Ramos (cell line): ENCODE measurements around the gene DDX39A.

Source experiments
- in situ Hi-C: fragments of 300-500 bp; cut with MboI; formaldehyde crosslinking; loops from one replicate; pipeline ENCODE4 v1.14.3; 2022; ENCODE audit warnings: low sequenced_read_pairs; ENCODE audit not compliant: unreplicated experiment

The DDX39A gene

GRCh38 chr19:14370169-14370939 lies 48.8 kb downstream of the DDX39A start:
- in situ Hi-C loops, result no loop called here

GRCh38 chr19:14369399-14370168 lies 49.6 kb downstream of the DDX39A start:
- in situ Hi-C loops, result no loop called here

GRCh38 chr19:14368011-14368513 lies 51.1 kb downstream of the DDX39A start:
- in situ Hi-C loops, result no loop called here

GRCh38 chr19:14367016-14367415 lies 52.1 kb downstream of the DDX39A start:
- in situ Hi-C loops, result no loop called here

- in situ Hi-C loops, result no loop called here
These were observed 52.6 kb downstream of the DDX39A start for GRCh38 chr19:14366529-14366928.

- in situ Hi-C loops, result loop anchor here (5.0 kb wide), 1 partner anchor 43 kb away; no protein-coding TSS in a partner anchor
These were observed 55.1 kb downstream of the DDX39A start for GRCh38 chr19:14364098-14364443.

- in situ Hi-C loops, result loop anchor here (5.0 kb wide), 1 partner anchor 44 kb away; no protein-coding TSS in a partner anchor
These were observed 55.7 kb downstream of the DDX39A start for GRCh38 chr19:14363183-14364097.

- in situ Hi-C loops, result loop anchor here (5.0 kb wide), 1 partner anchor 45 kb away; no protein-coding TSS in a partner anchor
These were observed 57.3 kb downstream of the DDX39A start for GRCh38 chr19:14361824-14362223.
